ENCODE data around the gene TBC1D5.
"Not testable (repeated sequence)": the region's sequence is repeated elsewhere in the genome, so short reads cannot be mapped to it uniquely, and the experiment has no call there.

Gene TBC1D5

DNA sequence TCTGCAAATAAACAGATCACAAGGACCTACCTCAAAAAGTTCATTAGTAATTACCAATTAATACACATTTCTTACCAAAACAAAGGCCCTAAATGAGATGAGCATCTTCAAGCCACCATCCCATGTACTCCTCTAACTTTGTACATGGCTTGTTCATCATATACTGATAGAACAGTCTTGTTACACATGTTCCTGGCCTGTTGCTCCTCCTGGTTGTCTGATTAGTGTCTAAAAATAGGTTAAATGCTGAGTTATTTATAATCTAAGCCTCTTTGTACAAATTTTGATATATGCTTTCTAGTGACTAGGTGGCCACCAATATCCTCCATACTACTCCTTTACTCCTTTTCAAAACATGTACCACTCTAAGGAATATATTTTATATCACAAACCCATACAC lies 25.0 kb downstream of the TBC1D5 start:
- Histone ChIP-seq H2AFZ (ENCODE audit: low read depth) (no peak overlapping the region), H3K4me3 (IDR thresholded peaks at IDR 0.05; ENCODE audit: insufficient read depth, low read depth, low read length) (no peak overlapping the region), H3K36me3 (ENCODE audit: insufficient read depth) (no peaks in the 10 kb centered on the region), H3K27ac (no peak overlapping the region), H3K79me2 (ENCODE audit: insufficient read depth, low read depth) (no peaks in the 10 kb centered on the region), H3K4me1 (ENCODE audit: low read depth, poor library complexity, severe bottlenecking) (no peaks in the 10 kb centered on the region), H3K9ac (no peak overlapping the region), H4K20me1 (ENCODE audit: insufficient read depth) (no peaks in the 10 kb centered on the region), H3K4me2 (no peak overlapping the region), H3K27me3 (ENCODE audit: insufficient read depth, low read depth) (no peaks in the 10 kb centered on the region)
- TF ChIP-seq, protein P1, sequence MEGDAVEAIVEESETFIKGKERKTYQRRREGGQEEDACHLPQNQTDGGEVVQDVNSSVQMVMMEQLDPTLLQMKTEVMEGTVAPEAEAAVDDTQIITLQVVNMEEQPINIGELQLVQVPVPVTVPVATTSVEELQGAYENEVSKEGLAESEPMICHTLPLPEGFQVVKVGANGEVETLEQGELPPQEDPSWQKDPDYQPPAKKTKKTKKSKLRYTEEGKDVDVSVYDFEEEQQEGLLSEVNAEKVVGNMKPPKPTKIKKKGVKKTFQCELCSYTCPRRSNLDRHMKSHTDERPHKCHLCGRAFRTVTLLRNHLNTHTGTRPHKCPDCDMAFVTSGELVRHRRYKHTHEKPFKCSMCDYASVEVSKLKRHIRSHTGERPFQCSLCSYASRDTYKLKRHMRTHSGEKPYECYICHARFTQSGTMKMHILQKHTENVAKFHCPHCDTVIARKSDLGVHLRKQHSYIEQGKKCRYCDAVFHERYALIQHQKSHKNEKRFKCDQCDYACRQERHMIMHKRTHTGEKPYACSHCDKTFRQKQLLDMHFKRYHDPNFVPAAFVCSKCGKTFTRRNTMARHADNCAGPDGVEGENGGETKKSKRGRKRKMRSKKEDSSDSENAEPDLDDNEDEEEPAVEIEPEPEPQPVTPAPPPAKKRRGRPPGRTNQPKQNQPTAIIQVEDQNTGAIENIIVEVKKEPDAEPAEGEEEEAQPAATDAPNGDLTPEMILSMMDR (conservative IDR thresholded peaks at IDR 0.05; ENCODE audit: low read depth, low read length) = no peak

DNA sequence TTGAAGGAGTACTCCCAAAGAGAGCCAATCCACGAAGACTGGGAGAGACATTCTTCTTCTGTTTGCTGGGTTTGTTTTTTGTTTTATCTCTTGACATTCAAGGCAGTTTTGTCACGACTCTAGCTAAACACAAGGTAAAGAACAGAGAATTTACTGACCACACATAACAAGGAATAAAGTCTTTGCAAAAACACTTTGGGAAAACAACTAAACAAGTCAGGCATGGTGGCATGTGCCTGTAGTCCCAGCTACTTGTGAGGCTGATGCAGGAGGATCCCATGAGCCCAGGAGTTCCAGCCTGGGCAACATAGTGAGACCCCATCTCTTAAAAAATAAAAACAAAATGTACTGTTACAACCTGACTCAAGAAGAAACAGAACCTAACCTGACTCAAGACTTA lies 28.0 kb downstream of the TBC1D5 start:
- H3K4me3 ChIP-seq (IDR thresholded peaks at IDR 0.05; ENCODE audit: insufficient read depth, low read depth, low read length) = no peak overlapping the region
- no peaks in the 10 kb centered on the region for H3K36me3 ChIP-seq (ENCODE audit: insufficient read depth)
- no peaks in the 10 kb centered on the region for H4K20me1 ChIP-seq (ENCODE audit: insufficient read depth)
- no peaks in the 10 kb centered on the region for H3K79me2 ChIP-seq (ENCODE audit: insufficient read depth, low read depth)
- TF ChIP-seq, protein P1 (conservative IDR thresholded peaks at IDR 0.05; ENCODE audit: low read depth, low read length) = no peak
- no peaks in the 10 kb centered on the region for H3K27me3 ChIP-seq (ENCODE audit: insufficient read depth, low read depth)
- no peak overlapping the region for H3K27ac ChIP-seq
- H3K4me1 ChIP-seq (ENCODE audit: low read depth, poor library complexity, severe bottlenecking) = no peaks in the 10 kb centered on the region
- no peak overlapping the region for H3K4me2 ChIP-seq
- H2AFZ ChIP-seq (ENCODE audit: low read depth) = no peak overlapping the region
- no peak overlapping the region for H3K9ac ChIP-seq

DNA sequence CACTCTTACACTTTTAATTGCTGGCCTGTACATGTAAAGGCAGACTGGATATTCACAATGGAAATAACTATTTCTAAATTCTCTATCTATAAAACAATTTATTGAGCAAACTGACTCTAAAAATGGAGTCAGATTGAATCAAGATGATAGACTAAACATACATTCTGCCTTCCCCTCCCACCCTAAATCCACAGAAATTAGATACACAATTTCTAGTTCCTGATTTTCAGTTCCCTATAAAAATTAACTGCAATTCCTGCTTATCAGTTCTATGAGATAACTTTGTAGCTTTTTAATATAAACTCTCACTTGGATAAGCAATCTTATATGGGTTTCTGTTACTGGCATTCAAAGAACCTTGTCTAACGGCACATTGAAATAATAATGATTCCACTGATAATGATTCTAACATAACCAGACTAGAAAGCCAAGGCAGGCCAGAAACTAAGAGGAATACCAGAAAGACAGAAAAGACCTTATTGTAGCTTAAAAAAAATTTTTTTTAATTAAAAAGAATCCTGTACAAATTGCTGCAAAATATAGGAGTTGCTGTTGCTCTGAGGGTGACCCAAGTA lies 33.1 kb downstream of the TBC1D5 start:
- Histone ChIP-seq H3K27me3 (ENCODE audit: insufficient read depth, low read depth) (no peaks in the 10 kb centered on the region), H3K27ac (no peak overlapping the region), H3K4me2 (no peak overlapping the region), H3K9ac (no peak overlapping the region), H2AFZ (ENCODE audit: low read depth) (no peak overlapping the region), H3K4me1 (ENCODE audit: low read depth, poor library complexity, severe bottlenecking) (no peaks in the 10 kb centered on the region), H3K79me2 (ENCODE audit: insufficient read depth, low read depth) (no peaks in the 10 kb centered on the region), H3K36me3 (ENCODE audit: insufficient read depth) (no peaks in the 10 kb centered on the region), H4K20me1 (ENCODE audit: insufficient read depth) (no peaks in the 10 kb centered on the region), H3K4me3 (IDR thresholded peaks at IDR 0.05; ENCODE audit: insufficient read depth, low read depth, low read length) (no peak overlapping the region)
- TF ChIP-seq, protein P1 (conservative IDR thresholded peaks at IDR 0.05; ENCODE audit: low read depth, low read length) = no peak

DNA sequence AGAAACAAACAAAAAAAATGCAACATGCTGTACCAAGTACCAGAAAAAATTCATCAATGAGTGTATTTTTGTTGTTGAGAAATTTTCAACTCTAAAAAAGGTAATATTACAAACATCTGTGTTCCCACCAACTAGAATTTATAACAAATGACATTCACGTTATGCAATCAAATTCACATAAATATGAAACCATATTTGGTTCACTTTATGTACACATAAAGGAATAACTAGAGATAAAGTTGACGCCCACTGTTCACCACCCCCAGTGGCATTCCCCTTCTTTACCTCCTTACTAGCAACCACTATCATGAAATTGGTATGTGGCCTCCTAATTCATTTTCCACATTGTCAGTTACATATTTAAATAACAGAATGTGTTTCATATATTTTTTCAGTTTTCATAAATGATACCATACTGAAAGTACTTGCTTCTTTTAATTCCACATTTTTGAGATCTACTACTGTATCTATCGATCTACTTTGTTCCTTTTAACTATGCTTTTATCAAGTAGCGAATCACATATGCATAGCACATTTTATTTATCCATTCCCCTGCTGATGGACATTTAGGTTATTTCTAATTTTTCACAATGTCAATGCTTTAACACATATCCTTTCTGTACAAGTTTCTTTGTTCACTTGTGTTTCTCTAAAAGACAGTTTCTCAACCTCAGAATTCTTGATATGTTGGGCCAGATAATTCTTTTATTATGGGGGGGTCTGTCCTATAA lies 34.5 kb downstream of the TBC1D5 start:
- Histone ChIP-seq H3K4me1 (ENCODE audit: low read depth, poor library complexity, severe bottlenecking) (no peaks in the 10 kb centered on the region), H3K36me3 (ENCODE audit: insufficient read depth) (no peaks in the 10 kb centered on the region), H3K27ac (no peak overlapping the region), H3K79me2 (ENCODE audit: insufficient read depth, low read depth) (no peaks in the 10 kb centered on the region), H3K27me3 (ENCODE audit: insufficient read depth, low read depth) (no peaks in the 10 kb centered on the region), H4K20me1 (ENCODE audit: insufficient read depth) (no peaks in the 10 kb centered on the region), H2AFZ (ENCODE audit: low read depth) (no peak overlapping the region), H3K4me2 (no peak overlapping the region), H3K9ac (no peak overlapping the region), H3K4me3 (IDR thresholded peaks at IDR 0.05; ENCODE audit: insufficient read depth, low read depth, low read length) (no peak overlapping the region)
- TF ChIP-seq, protein P1 (conservative IDR thresholded peaks at IDR 0.05; ENCODE audit: low read depth, low read length) = no peak

DNA sequence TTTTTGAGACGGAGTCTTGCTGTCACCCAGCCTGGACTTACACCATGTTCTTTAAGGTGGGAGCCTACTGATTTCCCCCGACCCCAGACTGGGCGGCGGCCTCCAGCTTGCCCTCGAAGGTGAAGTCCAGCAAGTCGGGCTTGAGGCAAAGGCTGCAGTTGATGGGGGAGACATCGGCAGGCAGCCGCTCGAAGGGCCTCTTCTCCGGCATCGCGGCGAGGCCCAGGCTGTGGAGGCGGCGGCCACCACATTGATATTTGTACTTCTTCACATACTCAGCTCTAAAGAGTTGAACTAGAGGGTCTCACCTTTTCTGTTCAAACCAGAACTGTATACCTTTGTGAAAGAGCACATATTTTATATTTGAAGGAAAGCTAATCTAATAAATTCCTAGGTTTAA lies 36.4 kb downstream of the TBC1D5 start:
- not testable (repeated sequence) for H3K79me2 ChIP-seq (ENCODE audit: insufficient read depth, low read depth); H3K27ac ChIP-seq; H3K36me3 ChIP-seq (ENCODE audit: insufficient read depth); H3K9ac ChIP-seq; H3K4me3 ChIP-seq (IDR thresholded peaks at IDR 0.05; ENCODE audit: insufficient read depth, low read depth, low read length); H3K4me2 ChIP-seq; H3K27me3 ChIP-seq (ENCODE audit: insufficient read depth, low read depth); H3K4me1 ChIP-seq (ENCODE audit: low read depth, poor library complexity, severe bottlenecking); H4K20me1 ChIP-seq (ENCODE audit: insufficient read depth); H2AFZ ChIP-seq (ENCODE audit: low read depth)

DNA sequence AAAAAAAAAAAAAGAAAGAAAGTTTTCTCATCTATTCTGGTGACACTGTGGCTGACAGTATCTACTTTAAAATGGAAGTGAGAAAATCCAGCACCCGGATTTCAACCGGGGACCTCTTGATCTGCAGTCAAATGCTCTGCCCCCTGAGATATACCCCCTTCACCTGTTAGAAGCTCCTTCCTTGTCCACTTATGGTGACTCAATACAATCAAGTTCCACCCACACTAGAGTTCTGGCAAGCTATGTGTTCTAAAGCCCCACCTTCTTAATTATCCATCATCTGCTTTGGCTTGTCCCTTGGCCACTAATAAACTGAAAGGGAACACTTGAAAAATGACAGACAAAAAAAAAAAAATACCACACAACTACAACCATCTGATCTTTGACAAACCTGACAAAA lies 42.6 kb downstream of the TBC1D5 start:
- not testable (repeated sequence) for H4K20me1 ChIP-seq (ENCODE audit: insufficient read depth); H3K79me2 ChIP-seq (ENCODE audit: insufficient read depth, low read depth)

DNA sequence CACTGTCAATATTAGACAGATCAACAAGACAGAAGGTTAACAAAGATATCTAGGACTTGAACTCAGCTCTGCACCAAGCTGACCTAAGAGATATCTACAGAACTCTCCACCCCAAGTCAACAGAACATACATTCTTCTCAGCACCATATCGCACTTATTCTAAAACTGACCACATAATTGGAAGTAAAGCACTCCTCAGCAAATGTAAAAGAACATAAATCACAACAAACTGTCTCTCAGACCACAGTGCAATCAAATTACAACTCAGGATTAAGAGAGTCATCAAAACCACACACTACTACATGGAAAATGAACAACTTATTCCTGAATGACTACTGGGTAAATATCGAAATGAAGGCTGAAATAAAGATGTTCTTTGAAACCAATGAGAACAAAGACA lies 46.8 kb downstream of the TBC1D5 start:
- not testable (repeated sequence) for H3K4me3 ChIP-seq (IDR thresholded peaks at IDR 0.05; ENCODE audit: insufficient read depth, low read depth, low read length); H3K4me2 ChIP-seq; H3K36me3 ChIP-seq (ENCODE audit: insufficient read depth); H3K79me2 ChIP-seq (ENCODE audit: insufficient read depth, low read depth); H3K27me3 ChIP-seq (ENCODE audit: insufficient read depth, low read depth); H3K27ac ChIP-seq; H3K4me1 ChIP-seq (ENCODE audit: low read depth, poor library complexity, severe bottlenecking); H2AFZ ChIP-seq (ENCODE audit: low read depth); H3K9ac ChIP-seq; H4K20me1 ChIP-seq (ENCODE audit: insufficient read depth)

More for the DNA sequence above, 42.6 kb downstream of the TBC1D5 start:
- H3K4me3 ChIP-seq (IDR thresholded peaks at IDR 0.05; ENCODE audit: insufficient read depth, low read depth, low read length); H3K36me3 ChIP-seq (ENCODE audit: insufficient read depth); H3K27me3 ChIP-seq (ENCODE audit: insufficient read depth, low read depth); H3K9ac ChIP-seq; H3K27ac ChIP-seq; H3K4me2 ChIP-seq; H2AFZ ChIP-seq (ENCODE audit: low read depth); H3K4me1 ChIP-seq (ENCODE audit: low read depth, poor library complexity, severe bottlenecking): not testable (repeated sequence)
